Measurements from ENCODE around the gene TBL1Y.

- no peak for TF ChIP-seq CTCF (IDR thresholded peaks at IDR 0.05; ENCODE audit: low read depth, low read length)
- no peak for TF ChIP-seq EZH2phosphoT487 (IDR thresholded peaks at IDR 0.05; ENCODE audit: low read depth)
These were observed 2.9 kb downstream of the TBL1Y start for GRCh38 chrY:6913362-6913761.

All from OCI-LY3 (cell line).